H9 (cell line): Measurements from ENCODE around the gene COLQ. TPM values are rescaled to one million over a fixed set of nuclear protein-coding genes. Genes with fewer than 3 reads are reported as not detected.

Source experiments
- DNase-seq: peaks from one replicate; pipeline ENCODE4 v3.0.0-alpha.2; 2017
- H2AFZ ChIP-seq: one replicate; pipeline ENCODE4 v1.6.1; 2013; ENCODE audit warnings: mild to moderate bottlenecking, low read length, control low read depth, moderate library complexity
- H2AK5ac ChIP-seq: 2 replicates; pipeline ENCODE4 v1.6.1; 2013; ENCODE audit warnings: low read length, control low read depth, mixed read lengths; ENCODE audit not compliant: insufficient read length
- H2BK120ac ChIP-seq: one replicate; pipeline ENCODE4 v1.6.1; 2013; ENCODE audit warnings: low read depth, mild to moderate bottlenecking, low read length, control low read depth, inconsistent platforms; ENCODE audit not compliant: poor library complexity, severe bottlenecking
- H2BK12ac ChIP-seq: 2 replicates; pipeline ENCODE4 v1.6.1; 2013; ENCODE audit warnings: low read length, control low read depth, mixed read lengths, low read depth; ENCODE audit not compliant: insufficient read length
- H2BK15ac ChIP-seq: 2 replicates; pipeline ENCODE4 v1.6.1; 2013; ENCODE audit warnings: low read depth, low read length, control low read depth
- H2BK20ac ChIP-seq: one replicate; pipeline ENCODE4 v1.6.1; 2013; ENCODE audit warnings: low read depth, mild to moderate bottlenecking, low read length, control low read depth, inconsistent platforms; ENCODE audit not compliant: poor library complexity, severe bottlenecking
- H2BK5ac ChIP-seq: 2 replicates; pipeline ENCODE4 v1.6.1; 2013; ENCODE audit warnings: low read length, control low read depth, mixed read lengths; ENCODE audit not compliant: insufficient read length
- H3K14ac ChIP-seq: 2 replicates; pipeline ENCODE4 v1.6.1; 2013; ENCODE audit warnings: low read length, control low read depth; ENCODE audit not compliant: insufficient read depth
- H3K18ac ChIP-seq: 2 replicates; pipeline ENCODE4 v1.6.1; 2013; ENCODE audit warnings: low read depth, mild to moderate bottlenecking, mixed read lengths, low read length, control low read depth; ENCODE audit not compliant: insufficient read length
- H3K23ac ChIP-seq: 2 replicates; pipeline ENCODE4 v1.6.1; 2013; ENCODE audit warnings: low read length, control low read depth, mixed read lengths, low read depth; ENCODE audit not compliant: insufficient read length
- H3K23me2 ChIP-seq: 2 replicates; pipeline ENCODE4 v1.6.1; 2013; ENCODE audit warnings: low read depth, mild to moderate bottlenecking, mixed read lengths, low read length, control low read depth; ENCODE audit not compliant: insufficient read length, poor library complexity, severe bottlenecking
- H3K27ac ChIP-seq: 2 replicates; pipeline ENCODE4 v1.5.1; 2013; ENCODE audit warnings: low read length, control low read depth, mixed read lengths, low read depth; ENCODE audit not compliant: insufficient read length
- H3K27me3 ChIP-seq: 2 replicates; pipeline ENCODE4 v1.6.1; 2013; ENCODE audit warnings: low read length, control low read depth, inconsistent platforms; ENCODE audit not compliant: insufficient read depth
- H3K4ac ChIP-seq: 2 replicates; pipeline ENCODE4 v1.6.1; 2013; ENCODE audit warnings: low read depth, mild to moderate bottlenecking, control low read depth, inconsistent platforms, low read length, moderate library complexity
- H3K4me1 ChIP-seq: 2 replicates; pipeline ENCODE4 v1.6.1; 2013; ENCODE audit warnings: low read length, control low read depth, inconsistent platforms; ENCODE audit not compliant: insufficient read depth
- H3K4me2 ChIP-seq: 2 replicates; pipeline ENCODE4 v1.6.1; 2013; ENCODE audit warnings: low read length, control low read depth, mixed read lengths; ENCODE audit not compliant: insufficient read length, insufficient read depth
- H3K56ac ChIP-seq: 2 replicates; pipeline ENCODE4 v1.6.1; 2013; ENCODE audit warnings: low read depth, mild to moderate bottlenecking, mixed read lengths, low read length, control low read depth; ENCODE audit not compliant: insufficient read length
- H3K79me1 ChIP-seq: 2 replicates; pipeline ENCODE4 v1.6.1; 2013; ENCODE audit warnings: low read depth, mild to moderate bottlenecking, moderate library complexity, low read length, control low read depth, inconsistent platforms; ENCODE audit not compliant: insufficient read depth, poor library complexity, severe bottlenecking
- H3K79me2 ChIP-seq: 2 replicates; pipeline ENCODE4 v1.6.1; 2013; ENCODE audit warnings: low read length, control low read depth, inconsistent platforms; ENCODE audit not compliant: insufficient read depth
- H3K9ac ChIP-seq: 2 replicates; pipeline ENCODE4 v1.6.1; 2013; ENCODE audit warnings: low read length, control low read depth, mixed read lengths; ENCODE audit not compliant: insufficient read length; ENCODE audit errors: extremely low read depth
- H3K9me3 ChIP-seq: one replicate; pipeline ENCODE4 v1.6.1; 2013; ENCODE audit warnings: low read depth, low read length, inconsistent platforms; ENCODE audit not compliant: control insufficient read depth
- H3T11ph ChIP-seq: one replicate; pipeline ENCODE4 v1.6.1; 2013; ENCODE audit warnings: mild to moderate bottlenecking, low read length, control low read depth, inconsistent platforms
- H4K20me1 ChIP-seq: one replicate; pipeline ENCODE4 v1.6.1; 2013; ENCODE audit not compliant: control insufficient read depth, insufficient read length, insufficient read depth
- H4K5ac ChIP-seq: 2 replicates; pipeline ENCODE4 v1.6.1; 2013; ENCODE audit warnings: low read depth, mild to moderate bottlenecking, mixed read lengths, low read length, control low read depth; ENCODE audit not compliant: insufficient read length
- H4K8ac ChIP-seq: replicated peaks from 2 replicates; pipeline ENCODE4 v1.6.1; 2013; ENCODE audit warnings: low read length, control low read depth, mixed read lengths, low read depth; ENCODE audit not compliant: insufficient read length
- H4K91ac ChIP-seq: 2 replicates; pipeline ENCODE4 v1.6.1; 2013; ENCODE audit warnings: low read depth, mild to moderate bottlenecking, moderate library complexity, mixed read lengths, low read length, control low read depth; ENCODE audit not compliant: insufficient read length
- H3K27ac Mint-ChIP-seq, 3 experiments: 2 replicates in 2 of 3; 3 replicates in 1 of 3; pipeline ENCODE4 v1.8.0; 2020 to 2021; ENCODE audit warnings: mixed read lengths in 3 of 3, mild to moderate bottlenecking in 1 of 3, moderate library complexity in 1 of 3
- H3K27me3 Mint-ChIP-seq: 2 replicates; pipeline ENCODE4 v1.8.0; 2021; ENCODE audit warnings: low read depth, mild to moderate bottlenecking, moderate library complexity, mixed read lengths
- H3K36me3 Mint-ChIP-seq, 3 experiments: 2 replicates in 2 of 3; 3 replicates in 1 of 3; pipeline ENCODE4 v1.8.0; 2020 to 2021; ENCODE audit warnings: low read depth in 3 of 3, mixed read lengths in 3 of 3; ENCODE audit not compliant: insufficient read depth in 1 of 3
- H3K4me1 Mint-ChIP-seq, 2 experiments: 2 replicates each; pipeline ENCODE4 v1.8.0; 2020; ENCODE audit warnings: mixed read lengths in 2 of 2
- H3K4me3 Mint-ChIP-seq, 2 experiments: 2 replicates in 1 of 2; 3 replicates in 1 of 2; pipeline ENCODE4 v1.8.0; 2020 to 2021; ENCODE audit warnings: mild to moderate bottlenecking in 2 of 2, mixed read lengths in 2 of 2, moderate library complexity in 1 of 2
- H3K9me3 Mint-ChIP-seq, 2 experiments: 2 replicates in 1 of 2; 3 replicates in 1 of 2; pipeline ENCODE4 v1.8.0; 2020; ENCODE audit warnings: mild to moderate bottlenecking in 2 of 2, mixed read lengths in 2 of 2, moderate library complexity in 1 of 2
- WGBS: extraction: QIAGEN DNeasy Blood & Tissue Kit; methylation state at CpG from one replicate; pipeline ENCODE4 v1.1.7; 2013; ENCODE audit warnings: missing lambda C conversion rate, low lambda C conversion rate, mixed read lengths; ENCODE audit not compliant: insufficient read length; ENCODE audit errors: extremely low coverage; 5-methylcytosine and 5-hydroxymethylcytosine counted together
- total RNA-seq: library from RNA; stranded (reverse); gene quantifications from 2 replicates; pipeline ENCODE4 v1.2.1, GENCODE V29; 2021
- TF ChIP-seq, protein P1 (sequence below): fragments of 200-600 bp; sonication (generic); conservative IDR thresholded peaks from 3 replicates; pipeline ENCODE4 v1.8.0; 2021; ENCODE audit warnings: antibody characterized with exemption, mild to moderate bottlenecking

The COLQ gene
- total RNA-seq, 1 experiment from 2014 or later: 0.61 TPM

DNA sequence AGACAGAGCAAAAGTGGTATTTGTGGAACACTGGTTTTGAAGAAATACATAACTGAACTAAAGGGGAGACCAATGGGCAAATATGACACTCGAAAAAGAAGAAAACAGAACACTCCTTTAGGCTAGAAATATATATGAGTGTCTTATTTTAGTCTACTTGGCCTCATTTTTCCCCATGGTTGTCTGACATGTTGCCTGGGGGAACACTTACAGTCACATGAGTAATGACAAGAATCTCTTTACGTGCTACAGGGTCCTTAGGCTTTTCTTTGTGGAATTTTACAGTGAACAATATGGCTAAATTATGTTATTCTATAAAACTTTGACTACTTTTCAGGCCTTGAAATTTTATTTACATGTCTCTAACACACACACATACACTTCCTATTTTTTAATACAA is 111.7 kb downstream of the COLQ start:
- Histone ChIP-seq H3K4ac (no peak overlapping the region), H3K56ac (no peak overlapping the region), H3K4me1 (no peaks in the 10 kb centered on the region), H3K79me2 (no peaks in the 10 kb centered on the region), H2BK5ac (no peak overlapping the region), H3K9ac (no peak overlapping the region), H3K27me3 (no peaks in the 10 kb centered on the region), H2BK120ac (no peak overlapping the region), H3T11ph (no peak overlapping the region), H2AK5ac (no peak overlapping the region), H4K8ac (no peak overlapping the region), H3K9me3 (no peaks in the 10 kb centered on the region), H2AFZ (no peak overlapping the region), H3K18ac (no peak overlapping the region), H3K79me1 (no peaks in the 10 kb centered on the region), H3K4me2 (no peak overlapping the region), H2BK12ac (no peak overlapping the region), H4K91ac (no peak overlapping the region), H4K5ac (no peak overlapping the region), H2BK20ac (no peak overlapping the region), H4K20me1 (no peaks in the 10 kb centered on the region), H3K23ac (no peak overlapping the region), H2BK15ac (no peak overlapping the region), H3K23me2 (no peaks in the 10 kb centered on the region), H3K14ac (no peak overlapping the region), H3K27ac (no peak overlapping the region)
- TF ChIP-seq, protein P1, sequence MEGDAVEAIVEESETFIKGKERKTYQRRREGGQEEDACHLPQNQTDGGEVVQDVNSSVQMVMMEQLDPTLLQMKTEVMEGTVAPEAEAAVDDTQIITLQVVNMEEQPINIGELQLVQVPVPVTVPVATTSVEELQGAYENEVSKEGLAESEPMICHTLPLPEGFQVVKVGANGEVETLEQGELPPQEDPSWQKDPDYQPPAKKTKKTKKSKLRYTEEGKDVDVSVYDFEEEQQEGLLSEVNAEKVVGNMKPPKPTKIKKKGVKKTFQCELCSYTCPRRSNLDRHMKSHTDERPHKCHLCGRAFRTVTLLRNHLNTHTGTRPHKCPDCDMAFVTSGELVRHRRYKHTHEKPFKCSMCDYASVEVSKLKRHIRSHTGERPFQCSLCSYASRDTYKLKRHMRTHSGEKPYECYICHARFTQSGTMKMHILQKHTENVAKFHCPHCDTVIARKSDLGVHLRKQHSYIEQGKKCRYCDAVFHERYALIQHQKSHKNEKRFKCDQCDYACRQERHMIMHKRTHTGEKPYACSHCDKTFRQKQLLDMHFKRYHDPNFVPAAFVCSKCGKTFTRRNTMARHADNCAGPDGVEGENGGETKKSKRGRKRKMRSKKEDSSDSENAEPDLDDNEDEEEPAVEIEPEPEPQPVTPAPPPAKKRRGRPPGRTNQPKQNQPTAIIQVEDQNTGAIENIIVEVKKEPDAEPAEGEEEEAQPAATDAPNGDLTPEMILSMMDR: no peak
- Mint-ChIP-seq H3K36me3 (peaks cover 4 to 45% (median 36%) of the 10 kb centered on the region in 3 experiments; a peak in 6 of 7 replicates), H3K9me3 (no peaks in the 10 kb centered on the region), H3K4me1 (no peaks in the 10 kb centered on the region), H3K27ac (no peak overlapping the region), H3K4me3 (no peak overlapping the region), H3K27me3 (no peaks in the 10 kb centered on the region)
- no peak for DNase-seq
- WGBS: no CpG with 5 or more reads among the region's 2 CpGs
